Measurements from ENCODE around the gene SPATS2.

SPATS2 gene

GRCh38 chr12:49400304-49400703 is 33.0 kb downstream of the SPATS2 start:
- TF ChIP-seq CTCF (IDR thresholded peaks at IDR 0.05; ENCODE audit: low read depth, low read length): no peak
- no peak for DNase-seq (ENCODE audit: extremely low read depth, low read depth)

- DNase-seq (ENCODE audit: extremely low read depth, low read depth): no peak
- no peak for TF ChIP-seq CTCF (IDR thresholded peaks at IDR 0.05; ENCODE audit: low read depth, low read length)
These were observed 36.7 kb downstream of the SPATS2 start for GRCh38 chr12:49403971-49404450.

- no peak for DNase-seq (ENCODE audit: extremely low read depth, low read depth)
- no peak for TF ChIP-seq CTCF (IDR thresholded peaks at IDR 0.05; ENCODE audit: low read depth, low read length)
These were observed 37.7 kb downstream of the SPATS2 start for GRCh38 chr12:49404956-49405355.

GRCh38 chr12:49410818-49411217 is 43.6 kb downstream of the SPATS2 start:
- TF ChIP-seq CTCF (IDR thresholded peaks at IDR 0.05; ENCODE audit: low read depth, low read length): no peak
- no peak for DNase-seq (ENCODE audit: extremely low read depth, low read depth)

- no peak for DNase-seq (ENCODE audit: extremely low read depth, low read depth)
- TF ChIP-seq CTCF (IDR thresholded peaks at IDR 0.05; ENCODE audit: low read depth, low read length): no peak
These were observed 45.7 kb downstream of the SPATS2 start for GRCh38 chr12:49413010-49413409.

GRCh38 chr12:49413796-49414195 is 46.5 kb downstream of the SPATS2 start:
- no peak for TF ChIP-seq CTCF (IDR thresholded peaks at IDR 0.05; ENCODE audit: low read depth, low read length)
- no peak for DNase-seq (ENCODE audit: extremely low read depth, low read depth)

- TF ChIP-seq CTCF (IDR thresholded peaks at IDR 0.05; ENCODE audit: low read depth, low read length): no peak
- DNase-seq (ENCODE audit: extremely low read depth, low read depth): no peak
These were observed 47.1 kb downstream of the SPATS2 start for GRCh38 chr12:49414364-49414763.
